MCF 10A (cell line): ENCODE measurements around the gene MYL4. TPM values are rescaled to one million over a fixed set of nuclear protein-coding genes. Genes with fewer than 3 reads are reported as not detected.

Experiments used
- BruUV-seq: library from RNA; stranded (reverse); fragments of 400-500 nt; replicated peaks from 2 replicates; lab custom pipeline; 2021; lab: Mats Ljungman, UMichigan
- CTCF ChIA-PET: fragments of 300-600 bp; sonication (Branson Sonifier 250); formaldehyde crosslinking; extraction: SDS; loops from one replicate; lab custom pipeline; 2021; ENCODE audit warnings: antibody characterized with exemption, inconsistent platforms; lab: Yijun Ruan, JAX
- POLR2A ChIA-PET: fragments of 300-600, 350-650 bp; sonication (Branson Sonifier 250); formaldehyde crosslinking; extraction: SDS; loops from one replicate; lab custom pipeline; 2020; ENCODE audit warnings: antibody characterized with exemption, inconsistent platforms; lab: Yijun Ruan, JAX
- DNase-seq: peaks from one replicate; pipeline ENCODE4 v3.0.0-alpha.2; 2018; ENCODE audit not compliant: unreplicated experiment
- H3K27ac Mint-ChIP-seq: one replicate; pipeline ENCODE4 v1.8.0; 2022; ENCODE audit warnings: mild to moderate bottlenecking, low read depth, mixed read lengths; ENCODE audit not compliant: unreplicated experiment
- H3K27me3 Mint-ChIP-seq: one replicate; pipeline ENCODE4 v1.8.0; 2022; ENCODE audit warnings: mixed read lengths; ENCODE audit not compliant: insufficient read depth, unreplicated experiment
- H3K36me3 Mint-ChIP-seq: one replicate; pipeline ENCODE4 v1.8.0; 2022; ENCODE audit warnings: mild to moderate bottlenecking, moderate library complexity, mixed read lengths; ENCODE audit not compliant: insufficient read depth, unreplicated experiment
- H3K4me1 Mint-ChIP-seq: one replicate; pipeline ENCODE4 v1.8.0; 2022; ENCODE audit warnings: mixed read lengths; ENCODE audit not compliant: insufficient read depth, unreplicated experiment
- H3K4me3 Mint-ChIP-seq: one replicate; pipeline ENCODE4 v1.8.0; 2022; ENCODE audit warnings: mild to moderate bottlenecking, moderate library complexity, mixed read lengths; ENCODE audit not compliant: unreplicated experiment
- H3K9me3 Mint-ChIP-seq: one replicate; pipeline ENCODE4 v1.8.0; 2022; ENCODE audit warnings: mixed read lengths; ENCODE audit not compliant: unreplicated experiment
- intact Hi-C: fragments of 100-400 bp; cut with micrococcal nuclease; formaldehyde crosslinking; loops from 2 replicates; pipeline ENCODE4 v1.14.1; 2022
- total RNA-seq: library from RNA; stranded (reverse); gene quantifications from 2 replicates; pipeline ENCODE4 v1.2.3, GENCODE V29; 2022
- TF ChIP-seq, protein P1 (sequence below): fragments of 200-600 bp; IDR thresholded peaks from one replicate; pipeline ENCODE4 v1.8.0; 2022; ENCODE audit warnings: antibody characterized with exemption, mild to moderate bottlenecking; ENCODE audit not compliant: unreplicated experiment

Gene MYL4
- total RNA-seq, 1 experiment from 2014 or later = not detected

- intact Hi-C loops = no loop called here
- CTCF ChIA-PET = no interaction called here
- no peak for DNase-seq
- Mint-ChIP-seq H3K36me3 (no peaks in the 10 kb centered on the region), H3K27ac (no peak overlapping the region), H3K4me3 (no peak overlapping the region), H3K9me3 (peaks cover 9% of the 10 kb centered on the region), H3K27me3 (no peaks in the 10 kb centered on the region), H3K4me1 (peaks cover 6% of the 10 kb centered on the region)
- POLR2A ChIA-PET = interaction anchor here (1.2 kb wide), 1 partner anchor 17 kb away, joined by 3 read pairs; no protein-coding TSS in a partner anchor
- TF ChIP-seq, protein P1, sequence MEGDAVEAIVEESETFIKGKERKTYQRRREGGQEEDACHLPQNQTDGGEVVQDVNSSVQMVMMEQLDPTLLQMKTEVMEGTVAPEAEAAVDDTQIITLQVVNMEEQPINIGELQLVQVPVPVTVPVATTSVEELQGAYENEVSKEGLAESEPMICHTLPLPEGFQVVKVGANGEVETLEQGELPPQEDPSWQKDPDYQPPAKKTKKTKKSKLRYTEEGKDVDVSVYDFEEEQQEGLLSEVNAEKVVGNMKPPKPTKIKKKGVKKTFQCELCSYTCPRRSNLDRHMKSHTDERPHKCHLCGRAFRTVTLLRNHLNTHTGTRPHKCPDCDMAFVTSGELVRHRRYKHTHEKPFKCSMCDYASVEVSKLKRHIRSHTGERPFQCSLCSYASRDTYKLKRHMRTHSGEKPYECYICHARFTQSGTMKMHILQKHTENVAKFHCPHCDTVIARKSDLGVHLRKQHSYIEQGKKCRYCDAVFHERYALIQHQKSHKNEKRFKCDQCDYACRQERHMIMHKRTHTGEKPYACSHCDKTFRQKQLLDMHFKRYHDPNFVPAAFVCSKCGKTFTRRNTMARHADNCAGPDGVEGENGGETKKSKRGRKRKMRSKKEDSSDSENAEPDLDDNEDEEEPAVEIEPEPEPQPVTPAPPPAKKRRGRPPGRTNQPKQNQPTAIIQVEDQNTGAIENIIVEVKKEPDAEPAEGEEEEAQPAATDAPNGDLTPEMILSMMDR = no peak
- BruUV-seq = no TSS peak
Observed at GRCh38 chr17:47193931-47194511, 15.1 kb upstream of the MYL4 start.

GRCh38 chr17:47197821-47198220 lies 11.3 kb upstream of the MYL4 start:
- no peak for DNase-seq
- no TSS peak for BruUV-seq
- H3K4me1 Mint-ChIP-seq = no peaks in the 10 kb centered on the region
- no peak overlapping the region for H3K27ac Mint-ChIP-seq
- H3K36me3 Mint-ChIP-seq = no peaks in the 10 kb centered on the region
- ChIA-PET CTCF (interaction anchor here (0.6 to 1.6 kb wide), 4 partner anchors 7 to 479 kb away, joined by 3 to 5 read pairs (median 3); no protein-coding TSS in a partner anchor), POLR2A (interaction anchor here (0.7 to 1.1 kb wide), 2 partner anchors 8 to 13 kb away, joined by 3 read pairs; partner anchors contain the start of gene CDC27)
- TF ChIP-seq, protein P1 = no peak
- H3K9me3 Mint-ChIP-seq = peaks cover 9% of the 10 kb centered on the region
- H3K4me3 Mint-ChIP-seq = no peak overlapping the region
- no peaks in the 10 kb centered on the region for H3K27me3 Mint-ChIP-seq
- intact Hi-C loops = no loop called here

GRCh38 chr17:47199627-47200324 lies 9.4 kb upstream of the MYL4 start:
- Mint-ChIP-seq H3K4me3 (no peak overlapping the region), H3K27ac (no peak overlapping the region), H3K4me1 (no peaks in the 10 kb centered on the region), H3K36me3 (no peaks in the 10 kb centered on the region), H3K27me3 (no peaks in the 10 kb centered on the region), H3K9me3 (peaks cover 9% of the 10 kb centered on the region)
- CTCF ChIA-PET = interaction anchor here (0.5 to 1.2 kb wide), 2 partner anchors 10 to 53 kb away, joined by 3 read pairs; no protein-coding TSS in a partner anchor
- no peak for DNase-seq
- POLR2A ChIA-PET = interaction anchor here (0.5 to 1.9 kb wide), 3 partner anchors 9 to 181 kb away, joined by 3 to 7 read pairs (median 3); partner anchors contain the start of genes CDC27 and MYL4
- no TSS peak for BruUV-seq
- TF ChIP-seq, protein P1 = no peak
- intact Hi-C loops = no loop called here

- intact Hi-C loops = no loop called here
- no peak overlapping the region for H3K27ac Mint-ChIP-seq
- no peak overlapping the region for H3K4me3 Mint-ChIP-seq
- POLR2A ChIA-PET = interaction anchor here (1.0 to 1.9 kb wide), 2 partner anchors 9 to 11 kb away, joined by 3 to 7 read pairs; partner anchors contain the start of genes CDC27 and MYL4
- H3K9me3 Mint-ChIP-seq = peaks cover 7% of the 10 kb centered on the region
- TF ChIP-seq, protein P1 = no peak
- no TSS peak for BruUV-seq
- H3K36me3 Mint-ChIP-seq = no peaks in the 10 kb centered on the region
- no peaks in the 10 kb centered on the region for H3K27me3 Mint-ChIP-seq
- peaks cover 4% of the 10 kb centered on the region for H3K4me1 Mint-ChIP-seq
- CTCF ChIA-PET = interaction anchor here (0.5 to 1.2 kb wide), 2 partner anchors 10 to 52 kb away, joined by 3 read pairs; no protein-coding TSS in a partner anchor
- DNase-seq = no peak
Observed at GRCh38 chr17:47200325-47200664, 8.9 kb upstream of the MYL4 start.
